Suppressor macrophage treated with lipopolysaccharide for 1 hour (primary cell): Measurements from ENCODE around the gene NPEPL1.
"Not testable (repeated sequence)": the region's sequence is repeated elsewhere in the genome, so short reads cannot be mapped to it uniquely, and the experiment has no call there.

ENCODE experiments used
- DNase-seq, 3 donors: peaks; one replicate each; pipeline ENCODE4 v3.0.0-alpha.2; 2020 to 2022

Gene NPEPL1

GRCh38 chr20:58714923-58715351, 22.3 kb downstream of the NPEPL1 start:
- DNase-seq: no peak

DNA sequence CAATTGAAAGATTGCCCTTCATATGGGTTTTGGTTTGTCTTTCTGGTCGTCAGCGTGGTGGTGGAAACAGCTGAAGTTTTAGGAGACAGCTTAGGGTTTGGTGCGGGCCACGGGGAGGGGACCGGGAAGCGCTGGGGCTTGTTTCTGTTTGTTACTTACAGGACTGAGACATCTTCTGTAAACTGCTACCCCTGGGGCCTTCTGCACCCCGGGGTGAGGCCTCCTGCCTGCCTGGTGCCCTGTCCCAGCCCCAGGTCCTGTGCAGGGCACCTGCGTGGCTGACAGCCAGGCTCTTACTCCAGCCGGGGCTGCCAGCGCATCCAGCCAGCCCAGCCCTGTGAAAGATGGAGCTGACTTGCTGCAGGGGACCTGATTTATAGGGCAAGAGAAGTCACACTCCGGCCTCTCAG, 22.8 kb downstream of the NPEPL1 start:
- DNase-seq: no peak

- no peak for DNase-seq
Measured at GRCh38 chr20:58715801-58716475, 23.3 kb downstream of the NPEPL1 start.

- no peak for DNase-seq
Measured at GRCh38 chr20:58716476-58717277, 24.1 kb downstream of the NPEPL1 start.

GRCh38 chr20:58717278-58718091, 24.9 kb downstream of the NPEPL1 start:
- no peak for DNase-seq

GRCh38 chr20:58718121-58718563, 25.5 kb downstream of the NPEPL1 start:
- no peak for DNase-seq

DNA sequence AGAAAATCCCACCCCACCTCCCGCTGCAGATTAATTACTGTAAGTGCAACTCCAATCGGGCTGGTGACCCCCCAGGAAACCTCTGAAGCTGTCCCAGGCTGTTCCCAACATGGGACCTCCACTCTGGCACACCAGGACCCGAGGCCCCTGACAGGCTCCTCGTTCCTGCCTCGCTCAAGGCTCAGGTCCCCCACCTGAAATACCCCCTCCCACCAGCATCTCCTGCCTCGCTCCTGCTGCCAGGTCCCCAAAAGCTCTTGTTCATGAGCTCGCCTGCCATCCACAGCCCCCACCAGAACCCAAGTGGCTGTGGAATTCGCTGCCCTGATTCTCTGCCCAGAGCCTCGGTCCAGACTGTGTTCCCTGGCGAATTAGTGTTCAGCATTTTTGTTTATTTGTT, 26.1 kb downstream of the NPEPL1 start:
- no peak for DNase-seq

DNA sequence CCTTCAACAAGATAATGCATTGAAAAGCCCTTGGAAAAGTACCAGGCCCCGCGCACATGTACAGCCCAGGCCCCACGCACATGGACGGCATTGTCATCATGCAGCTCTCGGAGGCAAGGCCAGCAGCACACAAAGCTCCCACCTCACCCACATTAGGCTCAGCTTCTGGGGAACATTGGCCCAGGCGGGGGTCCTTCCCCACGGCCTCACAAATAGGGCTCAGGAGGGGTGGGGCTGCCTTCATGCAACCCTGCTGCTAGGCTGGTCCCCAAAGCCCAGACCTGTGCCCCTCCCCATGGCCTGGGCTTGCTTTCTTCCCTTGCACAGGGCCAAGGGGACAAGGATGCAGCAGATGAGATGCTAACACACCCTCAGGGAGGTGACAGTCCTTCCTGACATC, 26.7 kb downstream of the NPEPL1 start:
- no peak for DNase-seq

- no peak for DNase-seq
Measured at GRCh38 chr20:58719971-58720371, 27.4 kb downstream of the NPEPL1 start.

DNA sequence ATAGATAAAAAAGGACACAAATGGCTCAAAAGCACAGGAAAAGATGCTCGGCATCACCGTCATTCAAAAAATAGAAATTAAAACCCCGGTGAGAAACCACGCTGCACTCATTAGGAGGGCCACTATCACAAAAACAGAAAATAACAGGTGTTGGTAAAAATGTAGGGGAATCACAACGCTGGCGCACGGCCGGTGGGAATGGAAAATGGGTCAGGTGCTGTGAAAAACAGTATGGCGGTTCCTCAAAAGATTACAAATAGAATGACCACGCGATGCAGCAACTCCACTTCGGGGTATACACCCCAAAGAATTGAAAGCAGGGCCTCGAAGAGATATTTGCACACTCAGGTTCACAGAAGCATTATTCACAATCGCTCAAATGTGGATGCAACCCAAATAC, 28.3 kb downstream of the NPEPL1 start:
- DNase-seq: no peak

DNA sequence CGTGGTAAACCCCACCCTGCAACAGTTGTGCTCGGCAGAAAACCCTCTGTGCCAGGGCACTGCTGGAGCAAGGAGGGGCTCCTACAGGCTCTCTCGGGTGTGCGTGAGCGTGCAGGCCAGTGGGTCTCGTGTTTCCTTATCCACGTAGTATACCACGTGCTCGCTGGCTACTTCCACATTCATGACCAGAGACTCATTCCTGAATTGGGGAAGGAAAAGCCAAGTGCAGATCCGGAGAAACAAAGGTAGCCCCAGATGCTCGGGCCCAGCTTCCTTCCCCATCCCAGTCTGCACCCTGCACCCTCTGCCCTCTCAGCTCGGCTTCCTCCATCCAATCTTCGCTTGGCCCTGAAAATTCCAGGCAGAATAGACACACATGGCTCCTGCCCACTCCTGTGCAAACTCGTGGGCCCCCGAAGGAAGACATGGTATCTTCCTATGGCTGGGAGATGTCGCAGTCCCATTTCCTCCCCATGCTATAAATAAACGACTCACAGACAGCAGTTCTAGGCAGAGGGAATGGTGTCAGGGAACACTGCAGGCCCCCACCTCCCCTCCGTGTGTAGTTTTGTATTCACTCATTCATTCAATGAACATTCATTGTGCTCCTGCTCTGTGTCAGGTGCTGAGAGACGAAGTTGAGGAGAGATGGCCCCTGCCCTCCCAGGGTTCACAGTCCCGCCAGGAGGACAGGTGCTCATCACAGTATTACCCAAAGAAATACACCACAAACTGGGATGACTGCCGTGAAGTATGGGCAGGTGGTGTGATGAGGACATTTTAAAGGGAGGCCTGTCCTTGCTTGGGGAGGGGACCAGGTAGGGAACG, 29.6 kb downstream of the NPEPL1 start:
- DNase-seq: peak; percentile 30 to 45 (median 40)

GRCh38 chr20:58722877-58723627, 30.5 kb downstream of the NPEPL1 start:
- DNase-seq: peak; percentile 24 to 41 (median 34)

- no peak for DNase-seq
Measured at GRCh38 chr20:58723628-58723984, 31.0 kb downstream of the NPEPL1 start.

GRCh38 chr20:58726156-58726555, 33.6 kb downstream of the NPEPL1 start:
- DNase-seq: not testable (repeated sequence)

DNA sequence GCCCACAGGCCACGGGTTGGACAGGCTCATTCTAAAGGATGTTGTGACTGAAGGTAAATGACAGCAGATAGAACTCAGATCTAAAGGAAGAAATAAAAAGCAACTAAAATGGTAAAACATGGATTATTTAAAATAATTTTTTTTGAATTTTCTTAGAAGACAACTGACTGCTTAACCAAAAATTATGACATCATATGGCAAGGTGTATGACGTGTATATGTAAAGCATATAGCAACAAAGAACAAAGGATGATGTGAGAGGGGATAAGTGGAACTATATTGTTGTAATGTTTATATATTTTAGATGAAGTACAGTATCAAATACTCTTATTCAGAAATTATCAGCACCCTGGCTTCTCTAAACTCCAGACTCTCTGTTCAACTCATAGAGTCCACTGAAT, 38.6 kb downstream of the NPEPL1 start:
- no peak for DNase-seq

DNA sequence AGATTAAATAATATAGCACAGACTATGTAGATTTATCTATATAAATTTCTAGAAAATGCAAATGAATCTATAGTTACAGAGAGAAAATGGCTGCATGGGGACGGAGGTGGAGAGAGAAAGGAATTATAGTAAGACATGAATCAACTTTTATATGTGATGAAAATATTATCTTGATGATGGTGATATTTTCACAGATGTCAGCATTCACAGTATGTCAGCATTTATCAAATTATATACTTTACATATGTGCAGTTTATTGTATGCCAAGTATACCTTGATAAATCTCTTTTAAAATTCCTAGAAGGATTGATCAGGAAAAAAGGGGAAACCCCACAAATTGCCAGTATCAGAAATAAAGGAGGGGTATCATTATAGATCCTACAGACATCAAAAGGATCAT, 44.6 kb downstream of the NPEPL1 start:
- no peak for DNase-seq

GRCh38 chr20:58740356-58741308, 48.0 kb downstream of the NPEPL1 start:
- no peak for DNase-seq

DNA sequence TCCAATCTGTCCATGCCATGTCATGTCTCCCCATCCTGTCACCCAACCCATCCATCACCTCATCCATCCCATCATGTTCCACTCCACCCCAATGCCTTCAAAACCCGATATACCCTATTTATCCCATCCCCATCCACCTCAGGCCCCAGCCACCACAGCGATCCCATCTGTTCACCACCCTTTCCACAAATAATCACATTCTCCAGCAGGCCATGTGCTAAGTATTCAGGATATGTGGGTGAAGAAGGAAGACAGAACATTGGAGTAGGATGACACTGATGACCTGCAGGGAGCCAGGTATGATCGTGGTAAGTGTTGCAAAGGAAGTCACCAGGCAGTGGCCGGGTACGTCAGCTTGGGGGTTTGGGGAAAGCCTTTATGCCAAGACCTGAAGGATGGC, 48.8 kb downstream of the NPEPL1 start:
- DNase-seq: no peak

- DNase-seq: no peak
Measured at GRCh38 chr20:58742668-58743566, 50.3 kb downstream of the NPEPL1 start.
